Tibial nerve (tissue), 4 donors: ENCODE results near the gene RDX. TPM values are rescaled to one million over a fixed set of nuclear protein-coding genes. Genes with fewer than 3 reads are reported as not detected.

ENCODE experiments used
- DNase-seq, 2 donors: peaks; one replicate each; pipeline ENCODE4 v3.0.0-alpha.2; 2019; ENCODE audit warnings: low spot score in 2 of 2
- H3K27ac ChIP-seq, 4 donors: fragments of 200-600 bp; sonication (generic) in 3 of 4; one replicate each; pipeline ENCODE4 v1.5.1; 2017 to 2019; ENCODE audit warnings: mild to moderate bottlenecking in 1 of 4
- H3K27me3 ChIP-seq, 2 donors: fragments of 200-600 bp; sonication (generic) in 1 of 2; one replicate each; pipeline versions ENCODE4 v1.5.1 to v1.6.0; 2017 to 2019
- H3K36me3 ChIP-seq, 3 donors: fragments of 200-600 bp; sonication (generic); one replicate each; pipeline ENCODE4 v1.5.1; 2018 to 2019
- H3K4me1 ChIP-seq, 4 donors: fragments of 200-600 bp; sonication (generic) in 3 of 4; one replicate each; pipeline ENCODE4 v1.5.1; 2017 to 2019
- H3K4me3 ChIP-seq, 4 donors: fragments of 200-600 bp; sonication (generic) in 3 of 4; one replicate each; pipeline ENCODE4 v1.5.1; 2017 to 2019; ENCODE audit warnings: mild to moderate bottlenecking in 1 of 4, moderate library complexity in 1 of 4
- H3K9me3 ChIP-seq, 4 donors: fragments of 200-600 bp; sonication (generic) in 3 of 4; one replicate each; pipeline ENCODE4 v1.5.1; 2017 to 2019
- CTCF ChIP-seq, 5 experiments: fragments of 200-600 bp in 3 of 5; fragments of 450-650 bp in 2 of 5; sonication (generic) in 3 of 5; IDR thresholded peaks; one replicate each; pipeline ENCODE4 v1.5.1; 2016 to 2019; ENCODE audit warnings: antibody characterized with exemption in 5 of 5, mild to moderate bottlenecking in 3 of 5, moderate library complexity in 2 of 5
- EP300 ChIP-seq, 2 donors: sonication (generic); formaldehyde crosslinking; IDR thresholded peaks; one replicate each; pipeline ENCODE4 v1.6.1; 2017; ENCODE audit warnings: antibody characterized with exemption in 2 of 2, mild to moderate bottlenecking in 1 of 2
- POLR2A ChIP-seq, 2 donors: fragments of 450-650 bp; IDR thresholded peaks; one replicate each; pipeline ENCODE4 v1.6.1; 2017; ENCODE audit warnings: antibody characterized with exemption in 2 of 2, mild to moderate bottlenecking in 2 of 2, moderate library complexity in 2 of 2
- WGBS, 2 donors: methylation state at CpG; one replicate each; pipeline ENCODE4 v1.1.5; 2018; 5-methylcytosine and 5-hydroxymethylcytosine counted together
- total RNA-seq, 4 donors: library from RNA; depleted of rRNA; stranded (reverse); fragments of >200 nt; gene quantifications; one replicate each; pipeline ENCODE4 v1.1.0, GENCODE V29; 2016

The RDX gene
- total RNA-seq, 4 donors from 2014 or later, result 59.8 to 120 (median 88.8) TPM

- no peaks in the 10 kb centered on the region for H3K9me3 ChIP-seq
- no peak overlapping the region for H3K4me3 ChIP-seq
- H3K27ac ChIP-seq, result no peak overlapping the region
- DNase-seq, result no peak
- H3K27me3 ChIP-seq, result no peaks in the 10 kb centered on the region
- WGBS, 2 donors, result 74 to 75% methylated on average over 5 of the region's 5 CpGs
- no peaks in the 10 kb centered on the region for H3K36me3 ChIP-seq
- no peaks in the 10 kb centered on the region for H3K4me1 ChIP-seq
- TF ChIP-seq EP300 (IDR thresholded peaks at IDR 0.05) (no peak), CTCF (IDR thresholded peaks at IDR 0.05) (no peak), POLR2A (IDR thresholded peaks at IDR 0.05) (no peak)
Measured at GRCh38 chr11:110338684-110339083, 42.3 kb upstream of the RDX start.

- no peaks in the 10 kb centered on the region for H3K9me3 ChIP-seq
- H3K27ac ChIP-seq, result no peak overlapping the region
Measured at GRCh38 chr11:110337570-110338193, 41.3 kb upstream of the RDX start.

GRCh38 chr11:110336054-110336453, 39.6 kb upstream of the RDX start:
- Histone ChIP-seq H3K36me3 (no peaks in the 10 kb centered on the region), H3K4me3 (no peak overlapping the region), H3K27ac (no peak overlapping the region), H3K9me3 (no peaks in the 10 kb centered on the region), H3K27me3 (no peaks in the 10 kb centered on the region), H3K4me1 (no peaks in the 10 kb centered on the region)
- TF ChIP-seq EP300 (IDR thresholded peaks at IDR 0.05) (no peak), CTCF (IDR thresholded peaks at IDR 0.05) (no peak), POLR2A (IDR thresholded peaks at IDR 0.05) (no peak)
- DNase-seq, result no peak
- WGBS, 2 donors, result 71 to 75% methylated on average over 3 of the region's 3 CpGs

More at GRCh38 chr11:110337570-110338193, 41.3 kb upstream of the RDX start:
- no peak overlapping the region for H3K4me3 ChIP-seq
- 58 to 70% methylated on average over 4 of the region's 4 CpGs for WGBS, 2 donors
- no peak for TF ChIP-seq CTCF (IDR thresholded peaks at IDR 0.05)
- H3K27me3 ChIP-seq, result no peaks in the 10 kb centered on the region
- no peaks in the 10 kb centered on the region for H3K36me3 ChIP-seq
- no peak for DNase-seq
- H3K4me1 ChIP-seq, result no peaks in the 10 kb centered on the region

GRCh38 chr11:110335358-110335757, 38.9 kb upstream of the RDX start:
- TF ChIP-seq EP300 (IDR thresholded peaks at IDR 0.05) (no peak), POLR2A (IDR thresholded peaks at IDR 0.05) (no peak), CTCF (IDR thresholded peaks at IDR 0.05) (no peak)
- H3K36me3 ChIP-seq, result no peaks in the 10 kb centered on the region

DNA sequence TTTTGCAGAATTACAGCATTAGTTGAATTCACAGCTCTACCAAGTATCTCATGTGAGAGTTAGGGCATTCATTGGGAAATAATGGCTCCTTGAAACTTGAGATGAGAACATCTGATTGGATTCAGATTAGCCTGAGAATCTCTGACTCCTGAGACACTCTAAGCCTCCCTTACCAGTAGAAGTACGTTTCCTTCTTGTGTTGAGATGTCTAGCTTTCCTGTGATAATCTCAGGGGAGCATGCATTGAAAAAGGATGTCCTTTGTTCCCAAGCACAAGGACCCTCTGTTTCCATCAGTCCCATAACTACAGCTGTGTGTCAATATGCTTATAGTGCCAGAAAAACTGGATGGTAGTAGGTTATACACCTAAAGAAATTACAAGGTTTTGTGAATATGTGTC, 35.2 kb upstream of the RDX start:
- no peaks in the 10 kb centered on the region for H3K4me1 ChIP-seq
- WGBS, 2 donors, result 11 to 17% methylated on average over 1 of the region's 1 CpG
- TF ChIP-seq CTCF (IDR thresholded peaks at IDR 0.05), result no peak
- TF ChIP-seq EP300 (IDR thresholded peaks at IDR 0.05), result no peak
- TF ChIP-seq POLR2A (IDR thresholded peaks at IDR 0.05), result no peak

More at GRCh38 chr11:110335358-110335757, 38.9 kb upstream of the RDX start:
- no peak for DNase-seq
- no peak overlapping the region for H3K27ac ChIP-seq
- H3K9me3 ChIP-seq, result no peaks in the 10 kb centered on the region
- H3K4me1 ChIP-seq, result no peaks in the 10 kb centered on the region
- H3K4me3 ChIP-seq, result no peak overlapping the region
- H3K27me3 ChIP-seq, result no peaks in the 10 kb centered on the region
- 87 to 88% methylated on average over 4 of the region's 4 CpGs for WGBS, 2 donors

More for the DNA sequence above, 35.2 kb upstream of the RDX start:
- Histone ChIP-seq H3K9me3 (peaks cover 0 to 10% (median 0%) of the 10 kb centered on the region in 4 donors), H3K36me3 (no peaks in the 10 kb centered on the region), H3K4me3 (no peak overlapping the region), H3K27me3 (no peaks in the 10 kb centered on the region), H3K27ac (no peak overlapping the region)
- DNase-seq, result no peak
